Myocyte (in vitro differentiated cells): Measurements from ENCODE around the gene ANKRD13D. TPM values are rescaled to one million over a fixed set of nuclear protein-coding genes. Genes with fewer than 3 reads are reported as not detected.

Source experiments
- DNase-seq: peaks from one replicate; pipeline ENCODE4 v3.0.0-alpha.2; 2012; ENCODE audit warnings: low read depth
- total RNA-seq: library from RNA; depleted of rRNA; stranded (reverse); fragments of >200 nt; gene quantifications from 2 replicates; pipeline ENCODE4 v1.2.3, GENCODE V29; 2014

ANKRD13D gene
- total RNA-seq, 1 donor from 2014 or later: 24.5 TPM

DNA sequence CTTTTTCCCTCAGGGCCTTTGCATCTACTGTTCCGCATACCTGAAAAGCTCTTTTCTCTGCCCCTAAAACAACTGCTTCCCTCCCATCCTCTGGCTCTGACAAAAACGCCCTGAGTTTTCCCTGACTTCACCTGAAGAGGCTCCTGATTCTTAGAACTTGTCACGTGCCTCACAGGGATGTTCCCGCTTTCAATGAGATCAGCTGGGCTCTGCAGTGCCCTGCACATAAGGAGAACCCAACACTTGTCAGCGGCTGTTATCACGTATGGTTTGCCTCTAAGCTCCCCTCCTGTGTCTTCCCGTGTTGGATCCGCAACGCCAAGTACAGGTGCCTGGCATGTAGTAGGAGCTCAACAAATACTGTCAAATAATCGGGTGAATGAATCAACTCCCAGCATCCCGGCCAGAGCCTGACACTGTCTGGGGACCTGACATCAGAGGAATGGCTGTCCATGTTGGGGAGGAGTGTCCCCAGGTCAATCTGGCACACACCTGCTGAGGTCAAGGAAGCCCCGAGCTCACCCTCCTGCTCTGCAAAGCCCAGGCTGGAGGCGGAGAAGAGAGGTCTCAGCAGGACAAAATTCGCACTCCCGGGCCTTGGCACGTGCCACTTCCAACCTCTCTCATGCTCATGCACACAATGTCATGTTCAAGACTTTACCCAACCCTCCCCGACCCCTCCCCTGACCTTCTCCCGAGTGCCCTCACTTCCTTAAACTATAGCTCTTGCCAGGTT is 27.0 kb upstream of the ANKRD13D start:
- no peak for DNase-seq

DNA sequence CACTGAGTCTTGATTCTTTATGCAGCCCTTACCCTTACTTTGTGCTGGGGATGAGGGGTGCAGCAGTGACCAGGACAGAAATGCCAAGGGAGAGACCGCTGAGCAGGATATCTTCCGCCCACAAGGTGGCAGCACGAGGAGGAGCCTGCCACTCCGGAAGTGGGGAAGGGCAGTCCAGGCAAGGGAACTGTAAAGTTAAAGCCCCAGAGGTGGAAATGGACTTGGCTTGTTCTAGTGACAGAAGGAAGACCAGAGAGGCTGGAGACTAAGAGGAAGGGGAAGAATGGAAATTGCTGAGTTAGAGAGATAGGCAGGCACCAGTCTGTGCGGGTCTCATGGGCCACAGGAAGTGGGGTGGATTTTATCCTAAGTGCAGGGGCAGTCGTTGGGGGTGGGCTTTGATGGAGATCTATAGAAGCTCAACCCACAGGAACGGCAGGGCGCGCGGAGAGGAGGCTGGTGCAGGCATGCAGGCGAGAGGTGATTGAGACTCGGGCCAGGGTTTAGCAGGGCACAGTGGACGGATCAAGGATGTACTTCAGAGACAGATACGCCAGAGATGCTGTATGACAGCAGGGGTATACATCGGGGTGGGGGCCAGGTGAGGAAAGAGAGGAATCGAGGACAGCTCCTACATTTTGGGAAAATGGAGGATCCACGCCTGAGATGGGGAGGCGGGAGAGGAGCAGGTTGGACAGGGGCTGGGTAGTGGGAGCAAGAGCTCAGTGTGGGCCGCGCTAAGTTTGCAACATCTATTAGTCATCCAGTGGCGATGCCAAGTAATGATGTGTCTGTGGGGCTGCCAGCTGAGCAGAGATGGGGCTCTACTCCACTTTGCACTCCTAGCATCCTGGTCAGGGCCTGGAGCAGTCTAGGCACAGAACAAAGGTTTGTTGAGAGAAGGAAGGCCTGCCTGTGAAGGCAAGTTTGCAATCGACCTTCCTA is 26.1 kb upstream of the ANKRD13D start:
- peak; percentile 82 for DNase-seq

DNA sequence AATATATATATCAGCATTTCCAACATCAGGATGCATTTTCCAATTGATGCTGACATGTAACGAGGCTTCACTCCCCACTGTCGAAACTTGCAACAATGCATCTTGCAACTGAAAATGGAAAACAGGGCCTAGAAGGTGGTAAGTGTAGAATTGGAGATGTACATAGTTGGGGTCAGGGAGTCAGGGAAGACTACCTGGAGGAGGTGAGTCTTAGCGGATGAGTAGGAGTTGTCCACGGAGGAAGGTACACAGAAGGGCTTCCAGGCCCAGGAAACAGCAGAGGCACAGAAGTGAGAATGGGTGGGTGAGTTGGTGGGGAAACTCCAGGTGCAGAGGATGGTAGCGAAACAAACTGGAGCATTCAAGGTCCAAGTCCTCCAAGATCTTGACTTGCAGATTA is 24.8 kb upstream of the ANKRD13D start:
- DNase-seq: no peak

DNA sequence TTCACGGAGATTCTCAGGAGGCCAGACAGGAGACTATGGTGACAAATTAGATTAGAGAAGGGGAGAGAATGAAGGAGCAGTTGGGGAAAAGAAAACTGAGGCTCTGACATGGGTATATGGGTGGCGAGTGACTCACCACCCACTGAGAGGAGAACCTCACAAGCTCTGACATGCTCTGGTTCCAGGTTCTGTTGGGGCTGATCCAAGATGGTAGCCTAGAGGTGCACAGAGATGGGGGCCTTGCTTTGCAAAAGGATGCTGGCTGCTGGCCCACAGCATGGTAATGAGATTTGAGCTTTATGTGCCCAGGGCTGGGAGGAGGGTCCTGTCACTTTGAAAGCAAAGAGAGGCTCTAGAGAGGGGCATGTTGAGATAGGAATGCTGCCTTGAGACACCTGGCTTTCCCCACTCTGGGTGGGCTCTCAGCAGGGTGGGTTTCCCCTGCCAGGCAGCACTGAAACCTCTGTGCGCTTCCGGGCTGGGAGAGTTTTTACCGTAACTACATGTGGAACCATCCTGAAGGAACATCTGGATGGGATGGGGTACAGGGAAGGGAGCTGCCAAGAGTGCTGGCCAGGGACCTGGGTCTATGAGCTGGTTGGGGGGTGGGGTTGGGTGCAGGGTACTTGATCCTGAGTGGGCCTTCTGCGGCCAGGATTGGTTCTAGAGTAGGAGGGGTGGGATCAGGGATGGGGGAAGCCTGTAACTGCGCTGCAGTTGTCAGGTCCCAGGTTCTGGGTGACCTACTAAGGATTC is 24.0 kb upstream of the ANKRD13D start:
- no peak for DNase-seq

DNA sequence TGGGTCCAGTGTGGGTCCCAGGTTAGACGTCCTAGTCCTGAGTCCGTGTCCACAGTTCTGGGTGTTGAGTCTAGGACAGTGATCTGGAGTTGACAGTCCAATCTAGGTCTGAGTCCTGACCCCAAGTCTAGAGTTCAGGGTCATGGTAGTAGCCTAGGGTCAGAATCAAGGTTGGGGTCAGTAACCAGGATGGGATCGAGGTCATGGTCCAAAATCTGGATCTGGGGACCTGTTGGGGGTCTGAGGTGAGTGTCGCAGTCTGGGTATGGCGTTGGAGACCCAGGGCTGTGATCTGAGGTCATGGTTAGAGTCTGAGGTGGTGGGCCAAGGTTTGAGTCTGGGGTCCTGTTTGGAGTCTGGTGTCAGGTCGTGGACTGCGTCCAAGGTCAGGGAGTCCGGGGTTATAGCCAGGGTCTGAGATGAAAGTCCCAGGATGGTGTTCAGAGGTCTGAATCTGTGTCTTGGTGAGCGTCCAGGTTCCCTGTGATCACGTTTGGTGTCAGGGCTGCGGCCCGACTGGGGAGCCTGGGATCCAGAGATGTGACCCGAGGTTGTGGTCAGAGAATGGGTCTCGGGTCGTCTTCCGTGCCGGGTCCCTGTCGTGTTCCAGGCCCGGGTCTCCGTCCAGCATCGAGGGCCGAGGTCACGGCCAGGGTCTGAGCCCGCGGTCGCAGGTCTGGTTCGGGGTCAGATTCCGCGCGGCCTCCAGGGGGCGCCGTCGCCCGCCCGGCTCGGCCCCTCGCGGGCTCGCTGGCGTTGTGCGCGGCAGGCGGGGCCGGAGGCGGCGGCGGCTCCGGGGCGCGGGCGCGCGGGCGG is 23.3 kb upstream of the ANKRD13D start:
- DNase-seq: peak; percentile 64

DNA sequence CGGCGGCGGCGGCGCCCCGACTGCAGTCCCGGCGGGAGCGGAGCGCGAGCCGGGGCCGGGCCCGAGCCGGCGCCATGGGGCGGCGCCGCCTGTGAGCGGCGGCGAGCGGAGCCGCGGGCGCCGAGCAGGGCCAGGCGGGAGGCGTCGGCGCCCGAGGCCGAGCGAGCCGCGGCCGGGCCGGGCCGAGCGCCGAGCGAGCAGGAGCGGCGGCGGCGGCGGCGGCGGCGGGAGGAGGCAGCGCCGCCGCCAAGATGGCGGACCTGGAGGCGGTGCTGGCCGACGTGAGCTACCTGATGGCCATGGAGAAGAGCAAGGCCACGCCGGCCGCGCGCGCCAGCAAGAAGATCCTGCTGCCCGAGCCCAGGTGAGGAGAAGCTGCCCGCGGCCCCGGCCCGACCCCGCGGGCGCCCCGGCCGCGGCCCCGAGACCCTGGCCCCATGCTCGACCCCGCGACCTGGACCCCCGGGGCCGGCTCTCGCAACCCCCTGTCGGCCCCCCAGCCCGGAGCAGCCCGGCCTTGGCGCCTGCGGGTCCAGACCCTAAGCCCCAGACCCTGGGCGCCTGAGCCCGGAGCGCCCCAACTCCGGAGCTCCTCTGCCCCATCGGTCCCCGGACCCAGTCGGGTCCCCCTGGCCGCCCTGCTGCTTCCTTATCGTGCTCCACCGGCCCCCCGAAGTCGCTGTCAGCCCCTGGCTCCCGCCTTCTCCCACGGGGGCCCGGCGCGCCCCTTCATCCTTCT is 22.5 kb upstream of the ANKRD13D start, which contains the start of gene GRK2:
Gene GRK2, plus strand, starts transcription at position 25 of the 739 bp plus-strand sequence. Its CDS starts 227 bp downstream, at position 252.
- DNase-seq: peak; percentile 50

DNA sequence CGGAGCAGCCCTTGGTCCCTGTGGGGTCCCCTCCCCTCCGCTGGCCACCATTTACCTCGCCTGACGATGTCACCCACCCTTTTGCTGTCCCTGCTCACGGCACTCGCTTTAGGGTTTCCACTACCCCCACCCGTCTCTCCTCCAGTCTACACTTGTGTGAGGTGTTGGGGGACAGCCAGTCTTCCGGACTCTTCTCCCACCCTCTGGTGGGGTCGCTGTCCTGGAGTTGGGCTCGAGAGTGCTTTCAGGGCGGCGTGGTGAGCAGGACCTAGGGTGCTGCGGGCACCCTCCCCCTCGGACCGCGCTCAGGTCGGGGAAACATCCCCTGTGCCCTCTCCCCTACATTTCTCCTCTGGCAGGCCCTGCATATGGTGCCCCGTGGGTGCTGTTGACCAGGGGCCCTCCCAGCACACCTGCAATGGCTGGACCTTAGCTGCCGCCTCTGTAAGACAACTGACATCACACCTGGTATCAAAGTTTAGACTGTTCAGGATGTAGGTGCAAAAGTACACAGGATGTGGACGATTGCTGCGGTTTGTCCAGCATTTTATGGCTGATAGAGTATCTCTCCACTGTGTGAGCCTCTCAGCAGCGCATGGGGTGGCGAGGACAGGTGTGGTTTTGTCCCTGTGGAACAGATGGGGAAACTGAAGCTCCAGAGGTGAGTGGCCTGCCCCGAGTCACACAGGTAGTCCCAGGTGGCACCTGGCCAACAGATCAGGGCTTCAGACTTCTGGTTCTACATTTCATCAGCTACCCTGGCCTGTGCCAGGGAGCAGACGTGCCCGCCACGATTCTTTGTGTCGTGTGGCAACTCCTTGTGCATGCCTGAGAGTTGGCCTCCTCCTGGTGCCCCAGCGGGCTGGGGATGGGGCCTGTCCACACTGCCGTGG is 21.7 kb upstream of the ANKRD13D start:
- DNase-seq: no peak

DNA sequence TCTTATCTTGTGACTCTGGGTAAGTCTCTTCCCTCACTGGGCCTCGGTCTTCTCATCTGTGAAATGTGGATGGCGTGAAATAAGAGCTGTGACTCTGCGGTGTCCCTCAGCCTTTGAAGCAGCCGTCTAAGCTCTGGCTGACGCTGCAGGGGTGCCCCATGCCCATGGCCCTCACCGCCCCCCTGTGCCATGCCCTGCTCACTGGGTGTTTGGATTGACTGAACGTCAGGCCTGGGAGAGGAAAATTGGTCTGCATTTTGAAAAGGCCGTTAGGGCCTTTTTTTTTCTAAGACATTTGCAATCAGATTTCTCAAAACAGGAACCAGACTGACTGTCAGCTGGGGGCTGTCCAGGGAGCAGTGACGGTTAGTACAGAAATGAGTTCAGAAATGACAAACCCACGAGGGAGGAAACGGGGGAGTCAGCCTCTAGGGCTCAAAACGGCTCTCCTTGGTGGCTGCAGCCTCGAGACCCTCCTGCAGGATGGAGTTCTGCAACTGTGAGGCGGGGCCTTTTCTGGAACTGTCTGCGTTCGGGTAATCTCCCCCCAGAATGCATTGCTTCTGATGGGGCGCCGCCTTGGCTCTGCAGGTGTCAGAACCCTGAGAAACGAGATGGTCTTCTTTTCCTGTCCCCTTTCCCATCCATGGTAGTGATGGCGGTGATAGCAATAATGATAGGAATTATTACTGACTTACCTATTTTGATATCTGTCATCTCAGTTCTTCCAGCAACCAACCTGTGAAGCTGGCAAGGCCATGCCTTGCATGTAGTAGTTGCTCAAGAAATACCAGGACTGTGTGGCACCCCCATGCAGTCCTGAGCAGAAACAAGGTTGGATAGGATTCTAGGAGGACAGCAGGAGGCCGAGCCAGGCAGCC is 20.8 kb upstream of the ANKRD13D start:
- no peak for DNase-seq

DNA sequence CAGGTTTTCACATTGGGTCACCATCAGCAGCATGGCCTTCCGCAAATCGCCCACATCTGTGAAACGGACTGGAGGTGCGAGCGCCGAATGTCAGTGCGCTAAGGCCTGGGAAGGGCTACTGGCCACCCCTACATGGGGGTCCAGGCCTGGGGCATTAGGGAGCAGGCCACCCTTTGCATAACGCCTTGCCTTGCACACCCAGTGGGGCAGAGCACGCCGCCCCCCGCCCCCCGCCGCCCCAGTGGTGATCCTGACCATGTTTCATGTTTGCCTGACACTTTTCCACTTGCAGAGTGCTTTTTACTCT is 20.2 kb upstream of the ANKRD13D start:
- DNase-seq: no peak

DNA sequence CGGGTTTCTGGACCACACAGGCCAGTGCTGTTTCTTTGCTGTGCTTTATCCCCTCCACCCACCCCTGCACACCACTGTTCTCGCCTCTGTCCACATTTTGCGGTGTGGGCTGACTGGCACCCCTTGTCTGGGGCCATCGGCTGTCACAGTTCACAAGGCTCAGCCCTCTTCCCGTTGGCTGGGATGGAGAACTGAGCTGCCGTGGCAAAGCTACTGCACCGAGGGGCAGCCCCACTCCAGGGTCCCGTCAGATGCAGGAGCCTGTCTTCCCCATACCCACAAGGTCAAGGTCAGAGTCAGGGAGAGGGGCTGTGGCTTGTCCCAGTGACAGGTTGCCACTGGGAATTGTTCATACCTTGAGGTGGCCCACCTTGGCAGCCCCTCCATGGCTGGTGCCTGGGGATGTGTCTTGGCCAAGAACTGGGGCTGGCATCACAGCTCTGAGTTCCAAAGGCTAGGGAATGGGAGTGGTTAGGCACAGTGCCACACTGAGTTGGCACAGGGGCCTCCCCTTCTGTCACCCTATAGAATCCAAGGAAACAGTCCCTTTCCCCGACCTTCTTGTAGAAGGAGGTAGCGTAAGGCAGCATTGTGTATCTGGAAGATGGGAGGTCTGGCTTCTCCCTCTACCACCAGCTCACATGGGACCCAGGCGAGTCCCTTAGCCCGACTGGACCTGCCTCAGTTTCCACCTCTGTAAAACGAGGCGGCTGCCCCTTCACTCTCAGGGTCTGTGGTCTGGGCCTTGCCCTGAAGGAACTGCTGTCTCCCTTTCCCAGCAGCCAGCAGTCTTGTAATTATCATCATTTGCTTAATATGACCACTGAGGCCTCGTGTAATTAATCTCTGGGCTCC is 19.5 kb upstream of the ANKRD13D start:
- no peak for DNase-seq

DNA sequence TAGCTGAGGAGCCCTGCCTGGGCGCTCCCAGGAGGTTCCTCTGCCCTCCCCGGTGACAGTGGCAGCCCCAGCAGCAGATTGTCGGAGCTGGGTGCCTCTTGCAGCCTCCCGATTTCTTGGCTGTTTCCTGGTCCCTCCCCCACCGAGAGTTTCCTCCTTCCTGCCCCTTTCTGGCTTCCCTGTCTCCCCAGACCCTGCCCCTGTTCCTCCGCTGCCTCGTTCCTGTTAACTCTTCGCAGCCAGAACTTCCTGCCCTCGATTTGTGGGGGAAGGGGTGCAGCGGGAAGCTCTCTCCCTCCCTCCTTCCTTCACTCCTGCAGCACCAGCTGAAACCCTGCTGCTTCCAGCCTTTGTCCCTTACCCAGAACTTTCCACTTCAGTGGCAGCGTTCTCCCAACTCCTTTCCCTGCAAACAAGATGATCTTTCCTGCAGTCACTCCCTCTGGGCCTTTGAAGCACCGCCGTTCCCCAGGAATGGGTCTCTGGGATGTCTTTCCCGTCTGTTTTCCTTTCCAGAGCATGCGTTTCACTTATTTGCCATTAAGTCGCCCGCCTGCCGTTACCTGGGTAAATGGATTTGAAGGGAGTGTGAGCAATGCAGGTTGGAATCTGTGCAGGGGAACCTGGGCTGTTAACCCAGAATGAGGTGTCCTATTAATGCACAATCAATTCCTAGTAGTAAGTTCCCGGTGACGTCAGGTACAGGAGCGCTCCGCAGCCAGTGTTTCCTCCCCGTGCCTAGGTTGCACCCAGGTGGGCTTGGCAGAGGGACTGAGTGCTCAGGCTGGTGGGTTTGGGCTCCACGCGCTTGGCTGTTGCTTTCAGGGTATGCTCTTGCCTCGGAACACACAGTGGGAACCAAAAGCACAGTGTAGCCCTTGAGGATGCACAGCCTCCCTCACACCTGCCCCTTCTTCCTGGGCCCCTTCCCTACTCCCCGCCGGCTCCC is 18.6 kb upstream of the ANKRD13D start:
- DNase-seq: no peak

DNA sequence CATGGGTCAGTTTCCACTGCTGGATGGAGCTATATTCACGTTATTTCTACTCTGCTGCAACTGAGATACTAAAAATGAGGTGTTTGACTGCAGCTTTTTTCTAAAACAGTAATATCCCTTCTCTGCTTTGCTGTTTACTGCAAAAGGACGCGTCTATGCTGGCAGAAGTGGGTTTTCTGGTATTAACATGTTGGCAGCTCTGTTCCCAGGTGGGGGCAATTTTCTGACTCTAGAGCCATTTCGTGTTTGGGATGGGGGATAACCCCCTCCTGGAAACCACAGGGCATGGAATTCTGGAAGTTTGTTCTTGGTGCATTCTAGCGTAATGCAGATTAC is 17.9 kb upstream of the ANKRD13D start:
- DNase-seq: no peak

DNA sequence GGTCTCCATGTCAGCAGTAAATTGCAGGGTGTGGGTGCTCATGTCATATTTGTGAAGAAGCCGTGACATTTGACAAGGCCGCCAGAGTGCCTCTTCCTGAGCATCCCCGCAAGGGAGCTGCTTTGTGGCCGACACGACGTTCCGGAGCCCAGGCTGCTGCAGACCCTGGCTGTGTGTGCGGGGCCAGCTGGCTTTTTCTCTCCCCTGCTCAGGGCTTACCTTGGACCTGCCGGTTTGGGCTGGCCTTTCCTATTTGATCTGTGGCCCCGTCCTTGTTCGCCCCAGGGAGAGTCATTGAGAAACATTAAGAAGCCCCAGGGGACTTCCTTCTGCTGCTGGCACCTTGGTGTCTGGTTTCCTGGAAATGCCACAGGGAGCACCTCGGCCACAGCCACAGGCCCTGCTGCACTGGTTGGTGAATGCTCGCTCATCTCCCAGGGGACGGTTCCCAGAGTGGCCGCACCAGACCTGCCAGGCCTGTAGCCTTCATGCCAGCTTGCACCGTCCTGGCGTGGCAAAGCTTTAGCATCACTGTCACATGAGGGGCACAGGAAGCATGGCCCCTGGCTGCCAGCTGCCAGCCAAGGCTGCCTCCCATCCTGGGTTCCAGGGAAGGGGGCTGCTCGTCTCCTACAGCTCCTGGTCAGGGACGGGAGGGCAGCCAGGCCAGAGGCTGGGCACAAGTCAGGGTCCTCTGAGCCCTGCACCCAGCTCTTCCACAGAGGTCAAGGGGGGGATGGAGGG is 17.4 kb upstream of the ANKRD13D start:
- peak; percentile 37 for DNase-seq

DNA sequence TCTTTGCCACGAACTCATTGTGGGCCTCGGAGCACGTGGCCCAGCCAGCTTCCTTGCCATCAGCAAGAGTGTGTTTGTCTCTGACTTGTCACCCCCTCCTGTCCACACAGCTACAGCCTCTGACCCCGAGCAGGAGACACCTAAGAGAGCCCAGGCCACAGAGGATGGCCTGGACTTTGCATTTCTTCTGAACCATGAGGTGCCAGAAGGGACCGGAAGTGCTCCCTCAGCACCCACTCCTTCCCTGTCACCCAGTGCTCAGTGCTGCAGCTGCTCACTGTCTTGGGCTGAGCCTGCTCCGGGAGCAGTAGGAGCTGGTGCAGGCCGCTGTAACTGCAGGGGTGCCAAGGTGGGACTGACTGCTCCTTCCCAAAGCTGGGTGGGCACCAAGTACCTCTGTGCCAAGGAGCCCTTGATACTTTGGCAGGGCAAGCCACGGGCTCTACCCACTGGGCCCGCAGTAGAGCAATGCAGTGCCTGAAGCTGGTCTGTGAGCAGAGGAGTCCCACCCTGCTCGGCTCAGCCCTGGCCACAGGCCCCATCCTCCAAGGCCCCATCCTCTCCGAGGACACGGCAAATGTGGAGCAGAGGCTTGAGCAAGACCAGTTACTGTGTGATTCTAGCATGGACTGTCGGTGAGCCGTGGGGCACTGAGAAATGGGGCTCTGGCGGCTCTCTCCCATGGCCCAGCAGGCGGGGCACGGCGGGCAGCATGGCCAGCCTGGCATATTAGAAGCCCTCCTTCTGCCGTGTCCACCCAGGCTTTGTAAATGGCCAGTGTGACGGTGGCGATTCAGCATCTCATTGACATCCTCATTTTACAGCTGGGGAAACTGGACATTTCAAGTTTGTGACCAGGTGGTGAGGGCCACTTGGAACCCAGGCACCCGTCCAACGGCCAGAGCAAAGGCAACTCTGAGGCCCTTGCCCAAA is 16.5 kb upstream of the ANKRD13D start:
- DNase-seq: no peak
